ENCODE measurements around the gene PEMT. TPM values are rescaled to one million over a fixed set of nuclear protein-coding genes. Genes with fewer than 3 reads are reported as not detected.

The PEMT gene
- total and polyA plus RNA-seq, 4 donors: 18.7 to 59.1 (median 34.4) TPM

DNA sequence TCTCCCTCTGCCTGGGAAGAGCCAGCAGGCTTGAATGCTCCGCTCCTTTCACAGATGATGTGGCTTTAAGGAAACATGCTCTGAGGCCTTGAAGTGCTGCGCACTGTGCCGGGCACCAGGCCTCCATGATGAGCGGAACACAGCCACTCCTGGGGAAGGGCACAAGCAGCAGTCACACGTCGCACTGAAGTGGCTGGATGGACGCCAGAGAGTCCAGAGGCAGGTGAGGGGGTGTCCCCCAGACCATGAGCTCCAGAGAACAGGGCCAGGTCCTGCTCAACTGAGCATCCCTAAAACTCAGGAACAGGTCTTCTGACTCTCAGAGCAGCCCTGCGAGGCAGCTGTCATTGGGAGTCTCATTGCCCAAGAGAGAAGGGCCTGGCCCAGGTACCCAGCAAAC is 35.6 kb downstream of the PEMT start:
- Histone ChIP-seq H3K27me3 (ENCODE audit: control insufficient read depth in 3 of 3, insufficient read depth in 3 of 3, low read length in 2 of 3) (no peaks in the 10 kb centered on the region), H3K9ac (ENCODE audit: insufficient read depth in 1 of 2, low read length in 2 of 2) (no peak overlapping the region), H3K27ac (ENCODE audit: low read depth in 1 of 2, low read length in 1 of 2) (no peak overlapping the region), H3K4me1 (ENCODE audit: control insufficient read depth in 5 of 5, insufficient read depth in 5 of 5, low read length in 5 of 5) (peaks cover 0 to 9% (median 8%) of the 10 kb centered on the region in 5 donors), H3K36me3 (ENCODE audit: control insufficient read depth in 4 of 4, insufficient read depth in 4 of 4, low read length in 4 of 4) (no peaks in the 10 kb centered on the region), H3K9me3 (ENCODE audit: control insufficient read depth in 4 of 4, insufficient read depth in 3 of 4, low read length in 3 of 4) (no peaks in the 10 kb centered on the region), H3K4me3 (no peak overlapping the region)
- WGBS, 2 donors: 85 to 95% methylated on average over 8 of the region's 8 CpGs
- DNase-seq (no peak), ATAC-seq (ENCODE audit: insufficient read depth, low FRiP score) (no peak)
- TF ChIP-seq, protein P1, sequence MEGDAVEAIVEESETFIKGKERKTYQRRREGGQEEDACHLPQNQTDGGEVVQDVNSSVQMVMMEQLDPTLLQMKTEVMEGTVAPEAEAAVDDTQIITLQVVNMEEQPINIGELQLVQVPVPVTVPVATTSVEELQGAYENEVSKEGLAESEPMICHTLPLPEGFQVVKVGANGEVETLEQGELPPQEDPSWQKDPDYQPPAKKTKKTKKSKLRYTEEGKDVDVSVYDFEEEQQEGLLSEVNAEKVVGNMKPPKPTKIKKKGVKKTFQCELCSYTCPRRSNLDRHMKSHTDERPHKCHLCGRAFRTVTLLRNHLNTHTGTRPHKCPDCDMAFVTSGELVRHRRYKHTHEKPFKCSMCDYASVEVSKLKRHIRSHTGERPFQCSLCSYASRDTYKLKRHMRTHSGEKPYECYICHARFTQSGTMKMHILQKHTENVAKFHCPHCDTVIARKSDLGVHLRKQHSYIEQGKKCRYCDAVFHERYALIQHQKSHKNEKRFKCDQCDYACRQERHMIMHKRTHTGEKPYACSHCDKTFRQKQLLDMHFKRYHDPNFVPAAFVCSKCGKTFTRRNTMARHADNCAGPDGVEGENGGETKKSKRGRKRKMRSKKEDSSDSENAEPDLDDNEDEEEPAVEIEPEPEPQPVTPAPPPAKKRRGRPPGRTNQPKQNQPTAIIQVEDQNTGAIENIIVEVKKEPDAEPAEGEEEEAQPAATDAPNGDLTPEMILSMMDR (IDR thresholded peaks at IDR 0.05; ENCODE audit: control extremely low read depth, extremely low read depth): no peak

DNA sequence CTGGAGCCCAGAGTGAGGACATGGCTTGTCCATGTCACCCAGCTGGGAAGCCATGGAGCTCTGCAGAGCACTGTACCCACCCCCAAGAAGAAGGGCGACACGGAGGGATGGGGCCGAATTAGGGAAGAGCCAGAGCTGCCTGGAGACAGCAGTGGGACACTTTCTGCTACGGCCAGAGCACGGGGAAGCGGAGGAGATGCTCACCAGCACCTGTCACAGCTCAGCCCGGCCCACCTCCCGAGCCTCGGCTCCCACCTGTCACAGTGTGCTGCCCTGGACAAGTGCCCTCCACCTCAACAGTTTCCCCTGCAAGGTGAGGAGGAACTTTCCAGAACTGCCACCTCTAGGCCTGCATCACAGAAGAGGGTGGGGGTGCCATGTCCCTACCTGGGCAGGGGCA is 36.4 kb downstream of the PEMT start:
- 97% methylated on average over 9 of the region's 9 CpGs for WGBS, 2 donors
- no peaks in the 10 kb centered on the region for H3K27me3 ChIP-seq (ENCODE audit: control insufficient read depth in 3 of 3, insufficient read depth in 3 of 3, low read length in 2 of 3)
- no peaks in the 10 kb centered on the region for H3K9me3 ChIP-seq (ENCODE audit: control insufficient read depth in 4 of 4, insufficient read depth in 3 of 4, low read length in 3 of 4)
- no peak overlapping the region for H3K4me3 ChIP-seq
- peaks cover 0 to 11% (median 8%) of the 10 kb centered on the region in 5 donors for H3K4me1 ChIP-seq (ENCODE audit: control insufficient read depth in 5 of 5, insufficient read depth in 5 of 5, low read length in 5 of 5)
- DNase-seq: no peak
- H3K9ac ChIP-seq (ENCODE audit: insufficient read depth in 1 of 2, low read length in 2 of 2): no peak overlapping the region
- no peaks in the 10 kb centered on the region for H3K36me3 ChIP-seq (ENCODE audit: control insufficient read depth in 4 of 4, insufficient read depth in 4 of 4, low read length in 4 of 4)
- TF ChIP-seq, protein P1 (IDR thresholded peaks at IDR 0.05; ENCODE audit: control extremely low read depth, extremely low read depth): no peak
- ATAC-seq (ENCODE audit: insufficient read depth, low FRiP score): no peak
- no peak overlapping the region for H3K27ac ChIP-seq (ENCODE audit: low read depth in 1 of 2, low read length in 1 of 2)

DNA sequence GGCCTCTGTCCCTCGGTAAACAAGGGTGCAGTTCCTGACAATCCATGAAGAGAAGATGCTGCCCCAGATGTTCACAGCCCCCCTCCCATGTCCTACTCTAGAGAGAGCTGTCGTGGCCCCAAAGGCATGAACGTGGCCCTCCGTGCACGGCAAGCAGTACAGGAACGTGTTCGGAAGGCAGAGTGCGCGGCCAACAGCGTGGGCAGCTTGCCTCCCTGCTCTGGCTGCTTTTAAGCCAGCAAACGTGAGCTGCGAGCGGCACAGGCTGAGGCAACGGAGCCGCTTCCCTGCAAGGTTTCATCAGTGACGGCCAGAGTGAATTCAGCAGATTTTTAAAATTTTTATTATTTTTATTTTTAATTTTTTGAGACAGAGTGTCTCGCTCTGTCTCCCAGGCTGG is 37.2 kb downstream of the PEMT start:
- H3K4me3 ChIP-seq: no peak overlapping the region
- no peaks in the 10 kb centered on the region for H3K9me3 ChIP-seq (ENCODE audit: control insufficient read depth in 4 of 4, insufficient read depth in 3 of 4, low read length in 3 of 4)
- 94% methylated on average over 17 of the region's 17 CpGs for WGBS, 2 donors
- H3K27ac ChIP-seq (ENCODE audit: low read depth in 1 of 2, low read length in 1 of 2): no peak overlapping the region
- no peaks in the 10 kb centered on the region for H3K27me3 ChIP-seq (ENCODE audit: control insufficient read depth in 3 of 3, insufficient read depth in 3 of 3, low read length in 2 of 3)
- no peaks in the 10 kb centered on the region for H3K36me3 ChIP-seq (ENCODE audit: control insufficient read depth in 4 of 4, insufficient read depth in 4 of 4, low read length in 4 of 4)
- H3K9ac ChIP-seq (ENCODE audit: insufficient read depth in 1 of 2, low read length in 2 of 2): no peak overlapping the region
- H3K4me1 ChIP-seq (ENCODE audit: control insufficient read depth in 5 of 5, insufficient read depth in 5 of 5, low read length in 5 of 5): peaks cover 0 to 11% (median 8%) of the 10 kb centered on the region in 5 donors
- DNase-seq (no peak), ATAC-seq (ENCODE audit: insufficient read depth, low FRiP score) (no peak)
- TF ChIP-seq, protein P1 (IDR thresholded peaks at IDR 0.05; ENCODE audit: control extremely low read depth, extremely low read depth): no peak

All from lung (tissue), 12 donors.